Keratinocyte (primary cell): ENCODE measurements around the gene CDRT4.

Experiments
- EZH2 ChIP-seq: IDR thresholded peaks from one replicate; pipeline ENCODE4 v1.6.1; 2012; ENCODE audit warnings: inconsistent platforms, mild to moderate bottlenecking, low read length, moderate library complexity
- TF ChIP-seq, protein P1 (sequence below), 3 experiments: IDR thresholded peaks in 1 of 3; conservative IDR thresholded peaks in 1 of 3; optimal IDR thresholded peaks in 1 of 3; 2 replicates in 2 of 3; 3 replicates in 1 of 3; pipeline versions ENCODE3 to v1.5.1; 2011; ENCODE audit warnings: low read length in 3 of 3, mild to moderate bottlenecking in 3 of 3, moderate library complexity in 2 of 3, control low read depth in 1 of 3, inconsistent platforms in 1 of 3; ENCODE audit not compliant: insufficient read depth in 2 of 3; ENCODE audit errors: extremely low read depth in 1 of 3

DNA sequence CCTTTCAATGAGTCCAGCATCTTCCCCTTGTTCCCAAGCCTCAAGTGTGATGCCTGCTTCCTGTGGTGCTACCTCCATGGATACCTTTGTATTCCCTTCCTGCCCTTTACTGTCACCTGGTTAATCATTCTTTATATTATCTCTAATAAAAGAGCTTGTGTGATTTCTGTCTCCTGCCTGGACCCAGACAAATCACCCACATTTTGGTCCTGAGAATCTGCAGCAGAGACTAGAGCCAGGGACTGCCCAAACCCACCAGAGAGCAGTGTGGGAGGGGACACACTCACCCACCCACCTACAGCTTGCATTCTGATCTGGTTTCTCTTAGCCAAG lies 30.2 kb downstream of the CDRT4 start:
- TF ChIP-seq, protein P1, sequence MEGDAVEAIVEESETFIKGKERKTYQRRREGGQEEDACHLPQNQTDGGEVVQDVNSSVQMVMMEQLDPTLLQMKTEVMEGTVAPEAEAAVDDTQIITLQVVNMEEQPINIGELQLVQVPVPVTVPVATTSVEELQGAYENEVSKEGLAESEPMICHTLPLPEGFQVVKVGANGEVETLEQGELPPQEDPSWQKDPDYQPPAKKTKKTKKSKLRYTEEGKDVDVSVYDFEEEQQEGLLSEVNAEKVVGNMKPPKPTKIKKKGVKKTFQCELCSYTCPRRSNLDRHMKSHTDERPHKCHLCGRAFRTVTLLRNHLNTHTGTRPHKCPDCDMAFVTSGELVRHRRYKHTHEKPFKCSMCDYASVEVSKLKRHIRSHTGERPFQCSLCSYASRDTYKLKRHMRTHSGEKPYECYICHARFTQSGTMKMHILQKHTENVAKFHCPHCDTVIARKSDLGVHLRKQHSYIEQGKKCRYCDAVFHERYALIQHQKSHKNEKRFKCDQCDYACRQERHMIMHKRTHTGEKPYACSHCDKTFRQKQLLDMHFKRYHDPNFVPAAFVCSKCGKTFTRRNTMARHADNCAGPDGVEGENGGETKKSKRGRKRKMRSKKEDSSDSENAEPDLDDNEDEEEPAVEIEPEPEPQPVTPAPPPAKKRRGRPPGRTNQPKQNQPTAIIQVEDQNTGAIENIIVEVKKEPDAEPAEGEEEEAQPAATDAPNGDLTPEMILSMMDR (optimal IDR thresholded peaks at IDR 0.05 in 1 of 3, IDR thresholded peaks at IDR 0.05 in 1 of 3, conservative IDR thresholded peaks at IDR 0.05 in 1 of 3; ENCODE audit: extremely low read depth in 1 of 3, insufficient read depth in 2 of 3, low read length in 3 of 3): no peak
- no peak for TF ChIP-seq EZH2
